Measurements from ENCODE around the gene THAP9. TPM values are rescaled to one million over a fixed set of nuclear protein-coding genes. Genes with fewer than 3 reads are reported as not detected.

THAP9 gene
- total RNA-seq, result 1.9 and 2.4 TPM in 2 replicates

GRCh38 chr4:82900411-82901182, at the start of gene THAP9:
Gene THAP9, plus strand, starts transcription at chr4:82900735. Its CDS starts 68 bp downstream, at chr4:82900803.

GRCh38 chr4:82890901-82891706, 9.4 kb upstream of the THAP9 start, which contains the start of gene SEC31A:
Gene SEC31A, minus strand, starts transcription at chr4:82891153. Its CDS starts 9,217 bp downstream, at chr4:82881936.

Other genes starting within 250 kb of the THAP9 start
- 3.8 and 64.8 TPM in 2 replicates for gene SCD5, start 101.9 kb upstream of the THAP9 start, total RNA-seq
- gene SEC31A, start 9.6 kb upstream of the THAP9 start, total RNA-seq, result 113 and 144 TPM in 2 replicates
- 5.3 and 6.0 TPM in 2 replicates for gene LIN54, start 110.1 kb downstream of the THAP9 start, total RNA-seq
- gene COPS4, start 134.4 kb downstream of the THAP9 start, total RNA-seq, result 75.9 and 95.3 TPM in 2 replicates
- gene PLAC8, start 214.0 kb downstream of the THAP9 start, total RNA-seq, result 0.48 and 2.3 TPM in 2 replicates

Data from tracheal epithelial cell (primary cell).